Astrocyte of the spinal cord (primary cell): Measurements from ENCODE around the gene KIF7.

Experiments
- DNase-seq: peaks from one replicate; pipeline ENCODE4 v3.0.0; 2011; ENCODE audit warnings: low read depth, low spot score
- H3K4me3 ChIP-seq: 2 replicates; pipeline ENCODE4 v1.5.1; 2011; ENCODE audit warnings: low read depth, mild to moderate bottlenecking, low read length, moderate library complexity
- in situ Hi-C: cut with HindIII; loops from 2 replicates; pipeline ENCODE4 v1.10.0; 2017; ENCODE audit warnings: low sequenced_read_pairs
- TF ChIP-seq, protein P1 (sequence below): IDR thresholded peaks from 2 replicates; pipeline ENCODE4 v1.5.1; 2012; ENCODE audit warnings: low read depth, mild to moderate bottlenecking, low read length, inconsistent platforms

The KIF7 gene

DNA sequence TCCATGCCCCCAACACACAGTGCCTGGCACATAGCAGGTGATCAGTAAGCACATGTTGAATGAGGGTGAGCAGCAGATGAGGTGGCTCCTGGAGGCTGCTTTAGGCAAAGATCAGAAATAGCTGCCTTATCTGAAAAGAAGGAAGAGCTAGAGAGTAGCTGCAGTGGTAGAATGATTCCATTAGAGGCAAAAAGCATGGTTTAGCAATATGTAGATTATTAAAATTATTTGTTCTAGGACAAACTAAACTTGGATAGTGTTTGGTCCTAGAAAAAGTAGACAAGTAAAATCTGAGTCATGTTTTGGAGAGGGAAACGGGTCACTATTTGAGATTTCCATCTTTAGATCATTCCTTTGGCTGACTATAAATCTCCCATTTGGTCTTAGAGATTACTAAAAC, 32.1 kb downstream of the KIF7 start:
- H3K4me3 ChIP-seq, result no peak overlapping the region
- TF ChIP-seq, protein P1, sequence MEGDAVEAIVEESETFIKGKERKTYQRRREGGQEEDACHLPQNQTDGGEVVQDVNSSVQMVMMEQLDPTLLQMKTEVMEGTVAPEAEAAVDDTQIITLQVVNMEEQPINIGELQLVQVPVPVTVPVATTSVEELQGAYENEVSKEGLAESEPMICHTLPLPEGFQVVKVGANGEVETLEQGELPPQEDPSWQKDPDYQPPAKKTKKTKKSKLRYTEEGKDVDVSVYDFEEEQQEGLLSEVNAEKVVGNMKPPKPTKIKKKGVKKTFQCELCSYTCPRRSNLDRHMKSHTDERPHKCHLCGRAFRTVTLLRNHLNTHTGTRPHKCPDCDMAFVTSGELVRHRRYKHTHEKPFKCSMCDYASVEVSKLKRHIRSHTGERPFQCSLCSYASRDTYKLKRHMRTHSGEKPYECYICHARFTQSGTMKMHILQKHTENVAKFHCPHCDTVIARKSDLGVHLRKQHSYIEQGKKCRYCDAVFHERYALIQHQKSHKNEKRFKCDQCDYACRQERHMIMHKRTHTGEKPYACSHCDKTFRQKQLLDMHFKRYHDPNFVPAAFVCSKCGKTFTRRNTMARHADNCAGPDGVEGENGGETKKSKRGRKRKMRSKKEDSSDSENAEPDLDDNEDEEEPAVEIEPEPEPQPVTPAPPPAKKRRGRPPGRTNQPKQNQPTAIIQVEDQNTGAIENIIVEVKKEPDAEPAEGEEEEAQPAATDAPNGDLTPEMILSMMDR, result no peak
- in situ Hi-C loops, result no loop called here
- no peak for DNase-seq

DNA sequence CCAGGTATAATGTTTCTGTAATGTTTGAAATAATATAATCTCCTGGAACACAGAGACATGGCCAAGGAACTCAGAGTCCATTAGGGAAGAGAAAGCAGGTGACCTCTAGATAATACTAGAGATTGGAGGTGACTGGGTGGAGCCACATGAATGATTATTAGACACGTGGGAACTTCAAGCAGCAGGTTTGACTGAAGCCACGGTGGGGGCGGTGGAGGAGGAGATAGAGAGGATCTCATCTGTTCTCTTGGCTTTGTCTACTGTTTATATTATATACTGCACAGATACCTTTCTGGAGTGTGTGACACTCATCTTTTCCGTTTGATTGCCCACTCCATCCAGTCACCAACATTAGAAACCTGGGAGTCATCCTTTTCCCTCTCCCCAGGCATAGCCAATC, 33.7 kb downstream of the KIF7 start:
- in situ Hi-C loops, result no loop called here
- H3K4me3 ChIP-seq, result no peak overlapping the region
- TF ChIP-seq, protein P1, result no peak
- no peak for DNase-seq

DNA sequence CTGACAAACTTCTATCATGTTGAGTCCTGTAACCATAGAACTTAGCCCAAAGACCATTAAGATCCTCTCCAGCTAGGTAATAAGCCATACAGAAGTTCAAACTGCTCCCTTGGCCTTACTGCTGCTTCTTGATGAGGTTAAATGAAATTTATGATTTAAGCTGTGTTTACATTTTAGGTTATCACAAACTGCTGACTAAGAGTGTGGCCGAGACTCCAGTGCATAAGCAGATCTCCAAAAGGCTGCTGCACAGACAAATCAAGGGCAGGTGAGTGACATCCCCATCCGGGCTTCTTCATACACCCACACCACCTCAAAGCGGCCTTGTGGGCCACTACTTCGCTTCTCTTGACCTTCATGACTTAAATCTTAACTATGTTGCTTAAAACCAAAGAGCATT, 39.0 kb downstream of the KIF7 start:
- TF ChIP-seq, protein P1, result no peak
- DNase-seq, result no peak
- in situ Hi-C loops, result no loop called here
- H3K4me3 ChIP-seq, result no peak overlapping the region

DNA sequence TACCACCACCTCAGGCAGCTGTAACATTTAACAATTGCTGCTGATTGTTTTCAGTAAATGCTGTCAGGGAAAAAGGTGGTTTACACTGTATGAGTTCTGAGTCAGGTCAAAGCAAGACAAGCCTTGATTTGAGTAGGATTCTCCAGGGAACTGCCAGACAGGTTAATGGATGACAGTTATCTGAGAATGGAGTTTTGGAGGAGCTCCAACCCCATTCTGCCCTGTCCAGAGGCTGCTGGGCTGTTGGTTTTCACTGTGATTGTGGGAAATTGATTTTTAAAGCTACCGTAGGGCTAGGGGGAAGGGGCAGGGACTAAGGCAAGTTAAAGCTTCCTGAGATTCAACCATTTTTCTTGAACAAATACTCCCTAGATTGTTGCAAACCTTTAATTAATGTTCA, 40.1 kb downstream of the KIF7 start:
- in situ Hi-C loops, result no loop called here
- TF ChIP-seq, protein P1, result no peak
- no peak for DNase-seq
- no peak overlapping the region for H3K4me3 ChIP-seq

- TF ChIP-seq, protein P1, result no peak
Measured at GRCh38 chr15:89614164-89614563, 41.1 kb downstream of the KIF7 start.

GRCh38 chr15:89613031-89613430, 42.2 kb downstream of the KIF7 start:
- no peak for DNase-seq
- TF ChIP-seq, protein P1, result no peak
- in situ Hi-C loops, result no loop called here
- no peak overlapping the region for H3K4me3 ChIP-seq

More at GRCh38 chr15:89614164-89614563, 41.1 kb downstream of the KIF7 start:
- no peak for DNase-seq
- no peak overlapping the region for H3K4me3 ChIP-seq
- in situ Hi-C loops, result no loop called here

- in situ Hi-C loops, result no loop called here
- H3K4me3 ChIP-seq, result no peak overlapping the region
- no peak for DNase-seq
- TF ChIP-seq, protein P1, result no peak
Measured at GRCh38 chr15:89611317-89611716, 44.0 kb downstream of the KIF7 start.
